GM18909 (cell line): ENCODE results near the gene FAM151B.
"Not testable (repeated sequence)": the region's sequence is repeated elsewhere in the genome, so short reads cannot be mapped to it uniquely, and the experiment has no call there.

Source experiments
- ATAC-seq: cut with Tn5 transposase; IDR thresholded peaks from one replicate; pipeline ENCODE4 v1.9.1; 2021; ENCODE audit warnings: mild to moderate bottlenecking; ENCODE audit not compliant: unreplicated experiment, poor library complexity

The FAM151B gene

DNA sequence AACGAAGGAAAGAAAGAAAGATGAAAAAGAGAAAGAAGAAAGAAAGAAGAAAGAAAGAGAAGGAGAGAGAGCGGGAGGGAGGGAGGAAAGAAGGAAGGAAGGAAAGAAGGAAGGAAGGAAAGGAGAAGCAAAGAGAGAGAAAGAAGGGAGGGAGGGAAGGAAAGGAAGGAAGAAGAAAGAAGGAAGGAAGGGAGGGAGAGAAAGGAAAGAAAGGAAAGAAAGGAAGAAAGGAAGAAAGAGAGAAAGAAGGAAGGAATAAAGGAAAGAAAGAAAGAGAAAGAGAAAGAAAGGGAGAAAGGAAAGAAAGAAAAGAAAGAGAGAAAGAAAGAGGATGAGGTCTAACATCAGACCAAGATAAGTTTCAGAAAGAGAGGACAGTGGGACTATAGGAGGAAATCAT, 91.2 kb downstream of the FAM151B start:
- no peak for ATAC-seq

GRCh38 chr5:80580291-80580690, 92.4 kb downstream of the FAM151B start:
- ATAC-seq, result not testable (repeated sequence)

DNA sequence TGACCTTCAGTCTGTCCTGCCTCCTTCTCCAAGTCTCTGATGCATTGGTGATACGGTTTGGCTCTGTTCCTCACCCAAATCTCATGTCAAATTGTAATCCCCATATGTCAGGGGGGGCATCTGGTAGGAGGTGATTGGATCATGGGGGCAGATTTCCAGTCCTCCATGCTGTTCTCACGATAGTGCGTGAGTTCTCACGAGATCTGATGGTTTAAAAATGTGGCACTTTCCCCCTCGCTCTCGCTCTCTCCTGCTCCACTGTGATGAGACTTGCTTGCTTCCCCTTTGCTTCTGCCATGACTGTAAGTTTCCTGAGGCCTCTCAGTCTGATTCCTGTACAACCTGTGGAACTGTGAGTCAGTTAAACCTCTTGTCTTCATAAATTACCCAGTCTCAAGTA, 96.9 kb downstream of the FAM151B start:
- ATAC-seq, result no peak

DNA sequence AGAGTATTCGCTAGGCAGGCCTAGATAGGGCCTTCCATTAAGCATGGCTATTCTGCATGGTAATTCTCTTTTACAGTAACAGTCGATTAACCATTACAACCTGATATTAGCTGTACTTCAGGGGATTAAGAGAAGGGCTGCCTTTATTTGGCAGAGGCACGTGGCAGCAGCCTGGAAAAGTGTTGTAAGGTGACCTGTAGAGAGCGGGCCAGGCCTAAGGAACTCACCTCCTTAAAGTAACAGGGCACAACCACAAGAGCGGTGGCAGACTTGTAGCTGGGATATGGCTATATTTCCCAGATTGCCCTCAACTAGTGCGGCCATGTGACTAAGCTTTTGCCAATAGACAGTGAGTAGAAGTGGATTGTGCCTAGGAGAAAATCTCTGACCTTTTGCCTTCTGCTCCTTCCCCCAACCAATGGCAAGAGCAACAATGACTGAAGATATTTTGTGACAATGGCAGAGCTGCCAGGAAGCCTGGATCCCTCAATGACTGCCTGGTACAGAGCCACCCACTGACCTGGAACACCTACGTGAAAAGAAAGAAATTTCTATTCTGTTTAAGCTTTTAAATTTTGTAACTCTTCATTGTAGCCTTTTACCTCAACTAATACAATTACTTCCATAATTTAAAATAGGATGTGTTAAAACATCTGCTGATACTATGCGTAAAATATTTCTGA, 101.1 kb downstream of the FAM151B start:
- ATAC-seq, result no peak

- no peak for ATAC-seq
Observed at GRCh38 chr5:80590766-80591165, 102.9 kb downstream of the FAM151B start.

GRCh38 chr5:80591352-80591751, 103.5 kb downstream of the FAM151B start:
- ATAC-seq, result no peak

DNA sequence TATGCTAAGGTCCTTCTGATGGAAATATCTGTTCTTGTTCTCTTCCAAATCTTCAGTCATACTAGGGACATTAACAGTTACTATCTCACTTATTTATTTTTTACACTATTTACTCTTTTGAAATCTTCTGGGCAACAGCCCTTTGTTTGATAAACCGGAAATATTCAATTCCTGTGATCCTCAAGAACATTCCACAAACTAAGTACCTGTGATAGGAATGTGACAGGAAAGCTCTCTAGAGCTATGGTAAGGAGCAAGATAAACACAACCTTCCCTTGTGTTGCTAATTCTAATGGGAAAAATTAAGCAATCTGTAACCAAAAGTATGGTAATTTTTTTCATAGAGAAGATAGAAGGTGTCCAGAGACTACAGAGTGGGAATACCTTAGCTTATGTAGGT, 104.2 kb downstream of the FAM151B start:
- no peak for ATAC-seq
